WTC11 (cell line): ENCODE data around the gene ZBTB7B. TPM values are rescaled to one million over a fixed set of nuclear protein-coding genes. Genes with fewer than 3 reads are reported as not detected.

Experiments used
- FOXJ3 ChIP-seq: sonication (generic); formaldehyde crosslinking; IDR thresholded peaks from 2 replicates; pipeline ENCODE4 v1.9.0; 2021; ENCODE audit warnings: missing genetic modification reagents, mild to moderate bottlenecking, borderline replicate concordance
- GABPB1 ChIP-seq: sonication (generic); formaldehyde crosslinking; IDR thresholded peaks from 2 replicates; pipeline ENCODE4 v1.8.1; 2023; ENCODE audit warnings: mild to moderate bottlenecking, missing genetic modification reagents
- JAZF1 ChIP-seq: fragments of 250-450 bp; sonication (Bioruptor Pico); IDR thresholded peaks from 2 replicates; pipeline ENCODE4 v1.9.0; 2021; ENCODE audit warnings: moderate library complexity, mild to moderate bottlenecking, inconsistent platforms
- MYBL2 ChIP-seq: sonication (generic); formaldehyde crosslinking; IDR thresholded peaks from 2 replicates; pipeline ENCODE4 v1.8.1; 2023; ENCODE audit warnings: mild to moderate bottlenecking, moderate library complexity, missing genetic modification reagents
- NFYB ChIP-seq: sonication (generic); formaldehyde crosslinking; conservative IDR thresholded peaks from 2 replicates; pipeline ENCODE4 v1.8.0; 2022; ENCODE audit warnings: low read depth, missing genetic modification reagents
- PRRX2 ChIP-seq: fragments of 250-450 bp; sonication (Bioruptor Pico); IDR thresholded peaks from 2 replicates; pipeline ENCODE4 v1.8.0; 2021; ENCODE audit warnings: mild to moderate bottlenecking
- SP1 ChIP-seq: sonication (generic); formaldehyde crosslinking; conservative IDR thresholded peaks from 2 replicates; pipeline ENCODE4 v1.8.1; 2022; ENCODE audit warnings: missing genetic modification reagents
- TEAD1 ChIP-seq: sonication (generic); formaldehyde crosslinking; IDR thresholded peaks from 2 replicates; pipeline ENCODE4 v1.8.0; 2022; ENCODE audit warnings: mild to moderate bottlenecking, missing genetic modification reagents
- TP53 ChIP-seq: sonication (generic); formaldehyde crosslinking; IDR thresholded peaks from 2 replicates; pipeline ENCODE4 v1.8.1; 2023; ENCODE audit warnings: mild to moderate bottlenecking, missing genetic modification reagents
- ZBTB21 ChIP-seq: sonication (generic); formaldehyde crosslinking; IDR thresholded peaks from 2 replicates; pipeline ENCODE4 v1.8.1; 2023; ENCODE audit warnings: mild to moderate bottlenecking, missing genetic modification reagents, borderline replicate concordance
- ZNF317 ChIP-seq: sonication (generic); formaldehyde crosslinking; IDR thresholded peaks from 2 replicates; pipeline ENCODE4 v1.8.1; 2023; ENCODE audit warnings: low read depth, mild to moderate bottlenecking, moderate library complexity, missing genetic modification reagents, borderline replicate concordance
- ZNF423 ChIP-seq: fragments of 250-450 bp; sonication (Bioruptor Pico); IDR thresholded peaks from 2 replicates; pipeline ENCODE4 v2.1.2; 2022; ENCODE audit warnings: mild to moderate bottlenecking, moderate library complexity
- total RNA-seq: library from RNA; stranded (reverse); gene quantifications from 3 replicates; pipeline ENCODE4 v1.2.3, GENCODE V29; 2021
- TF ChIP-seq, protein P1 (sequence below): sonication (generic); formaldehyde crosslinking; IDR thresholded peaks from 2 replicates; pipeline ENCODE4 v1.8.1; 2022; ENCODE audit warnings: low read depth, mild to moderate bottlenecking, moderate library complexity, missing genetic modification reagents, borderline replicate concordance
- TF ChIP-seq, protein P2 (sequence below): sonication (generic); formaldehyde crosslinking; IDR thresholded peaks from 2 replicates; pipeline ENCODE4 v1.8.1; 2022; ENCODE audit warnings: low read depth, missing genetic modification reagents, borderline replicate concordance
- TF ChIP-seq, protein P3 (sequence below): sonication (generic); formaldehyde crosslinking; IDR thresholded peaks from 2 replicates; pipeline ENCODE4 v1.8.1; 2023; ENCODE audit warnings: mild to moderate bottlenecking, missing genetic modification reagents
- TF ChIP-seq, protein P4 (sequence below): sonication (generic); formaldehyde crosslinking; IDR thresholded peaks from 2 replicates; pipeline ENCODE4 v1.8.1; 2022; ENCODE audit warnings: mild to moderate bottlenecking, missing genetic modification reagents, moderate library complexity, borderline replicate concordance
- TF ChIP-seq, protein P5 (sequence below): sonication (generic); formaldehyde crosslinking; IDR thresholded peaks from 2 replicates; pipeline ENCODE4 v1.8.0; 2023; ENCODE audit warnings: missing genetic modification reagents, mild to moderate bottlenecking, borderline replicate concordance
- TF ChIP-seq, protein P6 (sequence below): fragments of 250-450 bp; sonication (Bioruptor Pico); IDR thresholded peaks from 2 replicates; pipeline ENCODE4 v1.9.0; 2021; ENCODE audit warnings: mild to moderate bottlenecking, borderline replicate concordance
- TF ChIP-seq, protein P7 (sequence below): sonication (generic); formaldehyde crosslinking; IDR thresholded peaks from 2 replicates; pipeline ENCODE4 v1.8.1; 2023; ENCODE audit warnings: mild to moderate bottlenecking, moderate library complexity, missing genetic modification reagents
- TF ChIP-seq, protein P8 (sequence below): sonication (generic); formaldehyde crosslinking; IDR thresholded peaks from 2 replicates; pipeline ENCODE4 v1.8.0; 2022; ENCODE audit warnings: mild to moderate bottlenecking, missing genetic modification reagents

ZBTB7B gene
- total RNA-seq, 1 experiment from 2014 or later, result 29.8 TPM

DNA sequence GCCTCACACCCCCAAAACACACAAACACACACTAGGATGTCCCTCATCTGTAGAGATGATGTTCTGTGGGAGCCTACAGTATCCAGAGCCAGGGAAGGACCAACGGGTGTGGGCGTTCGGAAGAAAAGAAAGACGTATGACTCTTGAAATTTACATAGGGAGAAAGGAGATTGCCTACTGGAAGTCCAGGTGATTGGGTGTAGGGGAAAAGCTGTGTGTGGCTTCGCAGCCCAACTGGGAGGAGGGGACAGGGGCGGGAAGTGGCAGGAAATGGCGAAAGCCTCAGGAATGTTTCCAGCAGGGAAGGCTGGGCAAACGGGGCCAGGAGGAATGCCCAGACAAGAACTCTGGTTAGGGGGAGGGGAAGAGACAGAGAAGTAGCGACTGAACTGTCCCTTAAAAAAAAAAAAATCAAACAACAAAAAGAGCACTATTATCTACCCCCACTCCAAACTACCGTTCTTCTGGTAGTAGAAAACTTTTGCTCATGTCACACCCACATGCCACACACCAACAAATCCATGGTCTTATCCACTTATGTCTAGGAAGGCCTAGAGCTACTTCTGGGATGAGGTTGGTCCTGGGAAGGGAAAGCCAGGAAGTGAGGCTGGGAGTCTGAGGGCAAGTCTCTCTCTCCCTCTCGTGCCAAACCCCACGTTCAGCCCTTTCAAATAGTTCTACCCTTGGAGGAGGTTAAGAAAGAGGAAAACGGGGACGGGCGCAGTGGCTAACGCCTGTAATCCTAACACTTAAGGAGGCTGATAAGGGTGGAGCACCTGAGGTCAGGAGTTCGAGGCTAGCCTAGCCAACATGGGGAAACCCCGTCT lies 29.9 kb upstream of the ZBTB7B start (continued):
- TF ChIP-seq, protein P1, sequence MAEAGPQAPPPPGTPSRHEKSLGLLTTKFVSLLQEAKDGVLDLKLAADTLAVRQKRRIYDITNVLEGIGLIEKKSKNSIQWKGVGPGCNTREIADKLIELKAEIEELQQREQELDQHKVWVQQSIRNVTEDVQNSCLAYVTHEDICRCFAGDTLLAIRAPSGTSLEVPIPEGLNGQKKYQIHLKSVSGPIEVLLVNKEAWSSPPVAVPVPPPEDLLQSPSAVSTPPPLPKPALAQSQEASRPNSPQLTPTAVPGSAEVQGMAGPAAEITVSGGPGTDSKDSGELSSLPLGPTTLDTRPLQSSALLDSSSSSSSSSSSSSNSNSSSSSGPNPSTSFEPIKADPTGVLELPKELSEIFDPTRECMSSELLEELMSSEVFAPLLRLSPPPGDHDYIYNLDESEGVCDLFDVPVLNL (CRISPR knock-in tag), result no peak
- no peak for TF ChIP-seq MYBL2 (CRISPR knock-in tag)
- TF ChIP-seq, protein P2, sequence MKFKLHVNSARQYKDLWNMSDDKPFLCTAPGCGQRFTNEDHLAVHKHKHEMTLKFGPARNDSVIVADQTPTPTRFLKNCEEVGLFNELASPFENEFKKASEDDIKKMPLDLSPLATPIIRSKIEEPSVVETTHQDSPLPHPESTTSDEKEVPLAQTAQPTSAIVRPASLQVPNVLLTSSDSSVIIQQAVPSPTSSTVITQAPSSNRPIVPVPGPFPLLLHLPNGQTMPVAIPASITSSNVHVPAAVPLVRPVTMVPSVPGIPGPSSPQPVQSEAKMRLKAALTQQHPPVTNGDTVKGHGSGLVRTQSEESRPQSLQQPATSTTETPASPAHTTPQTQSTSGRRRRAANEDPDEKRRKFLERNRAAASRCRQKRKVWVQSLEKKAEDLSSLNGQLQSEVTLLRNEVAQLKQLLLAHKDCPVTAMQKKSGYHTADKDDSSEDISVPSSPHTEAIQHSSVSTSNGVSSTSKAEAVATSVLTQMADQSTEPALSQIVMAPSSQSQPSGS (CRISPR knock-in tag), result no peak
- TF ChIP-seq, protein P3, sequence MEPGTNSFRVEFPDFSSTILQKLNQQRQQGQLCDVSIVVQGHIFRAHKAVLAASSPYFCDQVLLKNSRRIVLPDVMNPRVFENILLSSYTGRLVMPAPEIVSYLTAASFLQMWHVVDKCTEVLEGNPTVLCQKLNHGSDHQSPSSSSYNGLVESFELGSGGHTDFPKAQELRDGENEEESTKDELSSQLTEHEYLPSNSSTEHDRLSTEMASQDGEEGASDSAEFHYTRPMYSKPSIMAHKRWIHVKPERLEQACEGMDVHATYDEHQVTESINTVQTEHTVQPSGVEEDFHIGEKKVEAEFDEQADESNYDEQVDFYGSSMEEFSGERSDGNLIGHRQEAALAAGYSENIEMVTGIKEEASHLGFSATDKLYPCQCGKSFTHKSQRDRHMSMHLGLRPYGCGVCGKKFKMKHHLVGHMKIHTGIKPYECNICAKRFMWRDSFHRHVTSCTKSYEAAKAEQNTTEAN, result no peak
- TF ChIP-seq, protein P4, sequence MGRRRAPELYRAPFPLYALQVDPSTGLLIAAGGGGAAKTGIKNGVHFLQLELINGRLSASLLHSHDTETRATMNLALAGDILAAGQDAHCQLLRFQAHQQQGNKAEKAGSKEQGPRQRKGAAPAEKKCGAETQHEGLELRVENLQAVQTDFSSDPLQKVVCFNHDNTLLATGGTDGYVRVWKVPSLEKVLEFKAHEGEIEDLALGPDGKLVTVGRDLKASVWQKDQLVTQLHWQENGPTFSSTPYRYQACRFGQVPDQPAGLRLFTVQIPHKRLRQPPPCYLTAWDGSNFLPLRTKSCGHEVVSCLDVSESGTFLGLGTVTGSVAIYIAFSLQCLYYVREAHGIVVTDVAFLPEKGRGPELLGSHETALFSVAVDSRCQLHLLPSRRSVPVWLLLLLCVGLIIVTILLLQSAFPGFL, result no peak
- TF ChIP-seq, protein P5, sequence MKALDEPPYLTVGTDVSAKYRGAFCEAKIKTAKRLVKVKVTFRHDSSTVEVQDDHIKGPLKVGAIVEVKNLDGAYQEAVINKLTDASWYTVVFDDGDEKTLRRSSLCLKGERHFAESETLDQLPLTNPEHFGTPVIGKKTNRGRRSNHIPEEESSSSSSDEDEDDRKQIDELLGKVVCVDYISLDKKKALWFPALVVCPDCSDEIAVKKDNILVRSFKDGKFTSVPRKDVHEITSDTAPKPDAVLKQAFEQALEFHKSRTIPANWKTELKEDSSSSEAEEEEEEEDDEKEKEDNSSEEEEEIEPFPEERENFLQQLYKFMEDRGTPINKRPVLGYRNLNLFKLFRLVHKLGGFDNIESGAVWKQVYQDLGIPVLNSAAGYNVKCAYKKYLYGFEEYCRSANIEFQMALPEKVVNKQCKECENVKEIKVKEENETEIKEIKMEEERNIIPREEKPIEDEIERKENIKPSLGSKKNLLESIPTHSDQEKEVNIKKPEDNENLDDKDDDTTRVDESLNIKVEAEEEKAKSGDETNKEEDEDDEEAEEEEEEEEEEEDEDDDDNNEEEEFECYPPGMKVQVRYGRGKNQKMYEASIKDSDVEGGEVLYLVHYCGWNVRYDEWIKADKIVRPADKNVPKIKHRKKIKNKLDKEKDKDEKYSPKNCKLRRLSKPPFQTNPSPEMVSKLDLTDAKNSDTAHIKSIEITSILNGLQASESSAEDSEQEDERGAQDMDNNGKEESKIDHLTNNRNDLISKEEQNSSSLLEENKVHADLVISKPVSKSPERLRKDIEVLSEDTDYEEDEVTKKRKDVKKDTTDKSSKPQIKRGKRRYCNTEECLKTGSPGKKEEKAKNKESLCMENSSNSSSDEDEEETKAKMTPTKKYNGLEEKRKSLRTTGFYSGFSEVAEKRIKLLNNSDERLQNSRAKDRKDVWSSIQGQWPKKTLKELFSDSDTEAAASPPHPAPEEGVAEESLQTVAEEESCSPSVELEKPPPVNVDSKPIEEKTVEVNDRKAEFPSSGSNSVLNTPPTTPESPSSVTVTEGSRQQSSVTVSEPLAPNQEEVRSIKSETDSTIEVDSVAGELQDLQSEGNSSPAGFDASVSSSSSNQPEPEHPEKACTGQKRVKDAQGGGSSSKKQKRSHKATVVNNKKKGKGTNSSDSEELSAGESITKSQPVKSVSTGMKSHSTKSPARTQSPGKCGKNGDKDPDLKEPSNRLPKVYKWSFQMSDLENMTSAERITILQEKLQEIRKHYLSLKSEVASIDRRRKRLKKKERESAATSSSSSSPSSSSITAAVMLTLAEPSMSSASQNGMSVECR (CRISPR knock-in tag), result 0 out of 2 replicates have a peak, but pooled peaks have one; percentile 24
- TF ChIP-seq, protein P6, sequence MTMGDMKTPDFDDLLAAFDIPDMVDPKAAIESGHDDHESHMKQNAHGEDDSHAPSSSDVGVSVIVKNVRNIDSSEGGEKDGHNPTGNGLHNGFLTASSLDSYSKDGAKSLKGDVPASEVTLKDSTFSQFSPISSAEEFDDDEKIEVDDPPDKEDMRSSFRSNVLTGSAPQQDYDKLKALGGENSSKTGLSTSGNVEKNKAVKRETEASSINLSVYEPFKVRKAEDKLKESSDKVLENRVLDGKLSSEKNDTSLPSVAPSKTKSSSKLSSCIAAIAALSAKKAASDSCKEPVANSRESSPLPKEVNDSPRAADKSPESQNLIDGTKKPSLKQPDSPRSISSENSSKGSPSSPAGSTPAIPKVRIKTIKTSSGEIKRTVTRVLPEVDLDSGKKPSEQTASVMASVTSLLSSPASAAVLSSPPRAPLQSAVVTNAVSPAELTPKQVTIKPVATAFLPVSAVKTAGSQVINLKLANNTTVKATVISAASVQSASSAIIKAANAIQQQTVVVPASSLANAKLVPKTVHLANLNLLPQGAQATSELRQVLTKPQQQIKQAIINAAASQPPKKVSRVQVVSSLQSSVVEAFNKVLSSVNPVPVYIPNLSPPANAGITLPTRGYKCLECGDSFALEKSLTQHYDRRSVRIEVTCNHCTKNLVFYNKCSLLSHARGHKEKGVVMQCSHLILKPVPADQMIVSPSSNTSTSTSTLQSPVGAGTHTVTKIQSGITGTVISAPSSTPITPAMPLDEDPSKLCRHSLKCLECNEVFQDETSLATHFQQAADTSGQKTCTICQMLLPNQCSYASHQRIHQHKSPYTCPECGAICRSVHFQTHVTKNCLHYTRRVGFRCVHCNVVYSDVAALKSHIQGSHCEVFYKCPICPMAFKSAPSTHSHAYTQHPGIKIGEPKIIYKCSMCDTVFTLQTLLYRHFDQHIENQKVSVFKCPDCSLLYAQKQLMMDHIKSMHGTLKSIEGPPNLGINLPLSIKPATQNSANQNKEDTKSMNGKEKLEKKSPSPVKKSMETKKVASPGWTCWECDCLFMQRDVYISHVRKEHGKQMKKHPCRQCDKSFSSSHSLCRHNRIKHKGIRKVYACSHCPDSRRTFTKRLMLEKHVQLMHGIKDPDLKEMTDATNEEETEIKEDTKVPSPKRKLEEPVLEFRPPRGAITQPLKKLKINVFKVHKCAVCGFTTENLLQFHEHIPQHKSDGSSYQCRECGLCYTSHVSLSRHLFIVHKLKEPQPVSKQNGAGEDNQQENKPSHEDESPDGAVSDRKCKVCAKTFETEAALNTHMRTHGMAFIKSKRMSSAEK (CRISPR knock-in tag), result no peak
- TF ChIP-seq TP53 (CRISPR knock-in tag), result no peak
- TF ChIP-seq GABPB1 (CRISPR knock-in tag), result peak; percentile 59; the same call in 1 of the 2 replicates
- TF ChIP-seq, protein P7, sequence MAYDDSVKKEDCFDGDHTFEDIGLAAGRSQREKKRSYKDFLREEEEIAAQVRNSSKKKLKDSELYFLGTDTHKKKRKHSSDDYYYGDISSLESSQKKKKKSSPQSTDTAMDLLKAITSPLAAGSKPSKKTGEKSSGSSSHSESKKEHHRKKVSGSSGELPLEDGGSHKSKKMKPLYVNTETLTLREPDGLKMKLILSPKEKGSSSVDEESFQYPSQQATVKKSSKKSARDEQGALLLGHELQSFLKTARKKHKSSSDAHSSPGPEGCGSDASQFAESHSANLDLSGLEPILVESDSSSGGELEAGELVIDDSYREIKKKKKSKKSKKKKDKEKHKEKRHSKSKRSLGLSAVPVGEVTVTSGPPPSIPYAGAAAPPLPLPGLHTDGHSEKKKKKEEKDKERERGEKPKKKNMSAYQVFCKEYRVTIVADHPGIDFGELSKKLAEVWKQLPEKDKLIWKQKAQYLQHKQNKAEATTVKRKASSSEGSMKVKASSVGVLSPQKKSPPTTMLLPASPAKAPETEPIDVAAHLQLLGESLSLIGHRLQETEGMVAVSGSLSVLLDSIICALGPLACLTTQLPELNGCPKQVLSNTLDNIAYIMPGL (CRISPR knock-in tag), result no peak
- no peak for TF ChIP-seq ZNF317 (CRISPR knock-in tag)
- TF ChIP-seq FOXJ3 (CRISPR knock-in tag), result no peak
- no peak for TF ChIP-seq PRRX2 (CRISPR knock-in tag)
- TF ChIP-seq SP1 (CRISPR knock-in tag), result peak; percentile 75; the same call in 1 of the 2 replicates
- TF ChIP-seq TEAD1, result peak; percentile 97; the same call in 1 of the 2 replicates
- TF ChIP-seq ZNF423 (CRISPR knock-in tag), result no peak
- no peak for TF ChIP-seq NFYB (CRISPR knock-in tag)
- no peak for TF ChIP-seq JAZF1 (CRISPR knock-in tag)
- TF ChIP-seq, protein P8, sequence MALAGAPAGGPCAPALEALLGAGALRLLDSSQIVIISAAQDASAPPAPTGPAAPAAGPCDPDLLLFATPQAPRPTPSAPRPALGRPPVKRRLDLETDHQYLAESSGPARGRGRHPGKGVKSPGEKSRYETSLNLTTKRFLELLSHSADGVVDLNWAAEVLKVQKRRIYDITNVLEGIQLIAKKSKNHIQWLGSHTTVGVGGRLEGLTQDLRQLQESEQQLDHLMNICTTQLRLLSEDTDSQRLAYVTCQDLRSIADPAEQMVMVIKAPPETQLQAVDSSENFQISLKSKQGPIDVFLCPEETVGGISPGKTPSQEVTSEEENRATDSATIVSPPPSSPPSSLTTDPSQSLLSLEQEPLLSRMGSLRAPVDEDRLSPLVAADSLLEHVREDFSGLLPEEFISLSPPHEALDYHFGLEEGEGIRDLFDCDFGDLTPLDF, result no peak
- no peak for TF ChIP-seq ZBTB21 (CRISPR knock-in tag)
